Measurements from ENCODE around the gene CERS6.
A peak's percentile ranks its signal among the peaks of the same experiment; 100 is the strongest.

Gene CERS6

DNA sequence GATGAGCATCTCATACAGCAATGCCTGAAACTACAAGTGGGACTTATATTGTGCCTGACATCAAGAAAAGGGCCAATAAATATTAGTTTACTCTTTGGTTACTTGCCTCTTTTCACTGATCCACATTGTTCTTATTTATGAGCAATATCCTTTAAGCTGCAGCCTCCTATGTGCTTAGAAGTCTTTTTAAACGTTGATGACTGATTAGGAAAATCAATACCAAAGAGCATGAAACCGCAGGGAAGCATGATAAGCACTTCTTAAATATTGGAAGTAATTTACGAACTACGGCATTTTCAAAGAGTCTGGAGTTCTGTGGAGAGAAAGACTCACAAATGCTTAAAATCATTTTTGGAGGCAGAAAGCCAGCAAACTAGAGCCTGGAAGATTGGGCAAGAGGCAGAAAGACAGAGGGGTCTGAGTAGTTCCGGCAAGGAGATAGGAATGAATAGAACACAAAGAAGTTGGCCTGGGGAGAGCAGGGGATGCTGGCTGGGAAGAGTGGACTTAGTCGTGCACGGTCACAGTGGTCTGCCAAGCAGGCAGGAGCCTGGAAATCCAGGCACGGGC, 223.8 kb downstream of the CERS6 start:
- DNase-seq: no peak

DNA sequence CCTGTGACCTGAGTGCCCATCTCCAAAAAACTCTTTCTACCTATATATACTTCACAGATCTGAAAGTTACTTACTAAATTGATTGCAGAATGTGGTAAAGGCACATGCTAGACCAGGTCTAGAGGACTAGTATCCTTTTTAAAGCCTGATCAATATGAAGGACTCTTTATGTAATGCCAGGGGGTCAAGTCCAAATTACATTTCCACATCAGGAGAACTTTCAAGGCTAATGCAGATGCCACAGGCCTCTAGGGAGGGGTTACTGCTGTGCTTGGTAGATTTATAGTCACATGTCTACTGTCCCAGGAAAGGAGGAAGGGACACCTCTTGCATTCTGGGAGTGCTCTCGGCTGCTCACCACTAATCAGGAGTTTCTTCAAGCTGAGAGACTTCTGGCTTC, 227.9 kb downstream of the CERS6 start:
- no peak for DNase-seq

DNA sequence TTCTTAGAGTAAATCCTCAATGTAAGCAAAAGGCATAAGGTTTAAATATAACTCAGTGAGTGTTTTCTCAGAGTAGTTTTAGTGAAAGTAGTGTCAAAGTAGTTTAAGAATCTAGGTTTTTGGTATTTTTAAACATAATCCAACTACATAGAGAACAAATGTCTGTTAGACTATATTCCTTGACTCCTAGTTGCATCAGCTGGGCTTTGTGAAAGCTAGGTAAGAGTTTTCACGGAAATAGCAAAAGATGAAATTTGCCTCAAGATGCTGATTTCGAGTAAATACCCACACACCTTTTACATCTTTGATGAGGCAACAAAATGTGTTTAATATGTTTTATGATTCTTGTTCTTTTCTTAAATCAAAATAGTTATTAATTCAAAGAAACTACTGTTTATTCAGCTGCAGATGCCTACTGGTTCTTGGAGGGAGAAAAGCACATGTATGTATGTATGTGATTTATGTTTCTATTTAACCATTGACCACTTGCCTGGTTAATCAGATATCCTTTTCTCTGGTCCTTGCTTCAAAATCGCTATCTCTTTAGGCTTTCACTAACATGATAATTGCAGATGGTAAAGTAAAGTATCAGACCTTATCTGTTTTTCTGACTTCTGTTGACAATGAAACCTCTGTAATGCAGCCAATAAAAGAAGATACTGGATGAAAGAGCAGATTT, 229.0 kb downstream of the CERS6 start:
- no peak for DNase-seq

DNA sequence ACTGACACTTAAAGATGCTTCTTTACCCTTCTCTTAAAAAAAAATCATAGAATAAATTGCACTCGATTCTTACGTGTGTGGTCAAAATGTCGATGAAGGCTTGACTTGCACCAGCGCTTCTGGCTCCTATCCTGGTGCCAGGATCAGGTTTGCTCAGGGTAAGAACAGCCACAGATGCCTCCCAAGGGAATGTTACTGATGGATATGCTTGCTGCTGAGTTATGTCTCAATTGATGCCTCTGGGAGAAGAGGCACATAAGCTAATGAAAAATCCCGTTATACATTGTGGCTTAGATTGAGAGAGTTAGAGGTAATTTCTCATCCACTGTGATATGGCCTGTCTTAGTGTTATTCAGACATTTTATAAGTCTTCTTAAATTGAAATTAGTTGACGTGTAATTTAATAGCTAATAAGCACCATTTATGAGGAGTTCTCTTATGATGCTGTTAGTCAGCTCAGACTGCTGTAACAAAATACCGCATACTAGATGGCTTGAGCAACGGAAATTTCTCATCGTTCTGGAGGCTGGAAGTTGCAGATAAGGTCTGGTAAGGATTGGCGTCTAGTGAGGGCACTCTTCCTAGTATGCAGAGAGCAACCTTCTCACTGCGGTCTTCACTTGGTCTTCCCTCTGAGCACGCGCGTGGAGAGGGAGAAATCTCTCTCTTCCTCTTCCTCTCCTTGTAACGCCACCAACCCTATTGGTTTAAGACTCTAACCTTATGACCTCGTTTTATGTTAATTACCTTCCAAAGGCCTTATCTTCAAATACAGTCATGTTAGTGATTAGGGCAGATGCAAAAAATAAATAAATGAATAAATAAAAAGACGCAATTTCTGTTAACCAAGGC, 229.8 kb downstream of the CERS6 start:
- DNase-seq: no peak

- no peak for DNase-seq
These were observed 230.6 kb downstream of the CERS6 start for GRCh38 chr2:168686452-168687191.

- DNase-seq: no peak
These were observed 231.2 kb downstream of the CERS6 start for GRCh38 chr2:168687314-168687713.

DNA sequence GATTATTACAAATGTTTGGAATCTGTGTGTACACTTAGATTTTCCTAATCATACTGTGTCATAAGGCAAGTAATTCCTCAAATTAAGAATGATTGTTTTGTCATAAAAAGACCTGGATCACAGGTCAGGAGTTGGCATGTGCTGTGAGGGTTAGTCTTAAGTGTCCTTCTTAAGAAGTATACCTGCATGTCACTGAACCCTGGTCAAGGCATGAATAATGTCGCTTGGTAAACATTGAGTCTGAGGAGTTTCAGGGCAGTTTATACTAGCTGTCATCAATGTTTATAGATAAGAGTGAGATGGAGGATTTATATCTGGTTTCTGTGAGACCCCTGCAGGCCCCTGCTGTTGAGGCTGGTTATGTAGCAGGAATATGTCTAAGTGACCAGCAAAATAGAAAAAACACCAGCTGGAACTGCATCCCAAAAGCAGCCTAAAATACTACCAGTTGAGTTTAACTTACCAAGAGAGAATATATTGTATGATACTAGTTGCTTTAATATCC, 234.4 kb downstream of the CERS6 start:
- no peak for DNase-seq

GRCh38 chr2:168691221-168691620, 235.1 kb downstream of the CERS6 start:
- DNase-seq: no peak

DNA sequence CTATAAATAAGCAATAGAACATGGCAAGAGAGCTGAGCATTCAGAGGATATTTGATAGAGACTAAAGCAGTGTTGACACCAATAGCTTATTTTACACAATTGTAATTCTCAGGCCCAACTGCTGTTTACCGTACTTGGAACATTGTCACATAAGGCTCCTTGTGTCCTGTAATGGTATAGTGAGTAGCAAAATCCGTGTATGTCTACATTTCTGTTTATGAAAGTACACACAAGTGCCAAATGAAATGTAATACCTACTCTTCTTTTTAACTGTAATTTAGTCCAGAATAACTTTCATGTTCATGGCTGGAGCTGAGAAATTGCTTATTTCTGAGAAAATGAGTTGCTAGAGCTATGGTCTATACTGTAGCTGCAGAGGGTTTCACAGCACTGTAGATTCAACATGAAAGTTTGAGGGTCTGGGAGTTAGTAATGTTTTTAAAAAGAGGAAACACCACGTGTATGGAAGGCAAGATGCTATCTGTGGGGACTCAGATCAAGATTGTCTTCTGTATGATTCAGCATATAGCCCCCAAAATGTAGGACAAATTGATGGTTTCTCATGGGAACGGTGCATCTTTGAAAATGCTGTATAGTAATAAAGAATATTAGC, 236.2 kb downstream of the CERS6 start:
- no peak for DNase-seq

DNA sequence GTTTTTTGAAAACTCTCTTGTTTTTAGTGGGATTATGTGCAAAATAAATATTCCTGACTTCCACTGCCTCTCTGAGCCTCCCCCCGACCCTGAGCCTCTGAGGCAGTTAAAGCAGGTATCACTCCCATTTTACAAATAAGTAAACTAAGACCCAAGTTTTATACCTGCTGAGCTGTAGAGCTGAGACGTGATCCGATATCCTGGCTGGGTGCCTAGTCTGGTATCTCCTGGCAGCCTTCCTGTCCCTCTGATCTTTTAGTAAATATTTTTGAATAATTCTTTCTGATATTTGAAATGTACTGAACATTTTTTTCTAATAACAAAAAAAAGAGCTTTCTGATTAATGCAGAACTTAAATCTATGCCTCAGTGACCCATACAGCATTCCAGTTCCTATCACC, 238.1 kb downstream of the CERS6 start:
- DNase-seq: no peak

GRCh38 chr2:168694866-168695265, 238.8 kb downstream of the CERS6 start:
- no peak for DNase-seq

DNA sequence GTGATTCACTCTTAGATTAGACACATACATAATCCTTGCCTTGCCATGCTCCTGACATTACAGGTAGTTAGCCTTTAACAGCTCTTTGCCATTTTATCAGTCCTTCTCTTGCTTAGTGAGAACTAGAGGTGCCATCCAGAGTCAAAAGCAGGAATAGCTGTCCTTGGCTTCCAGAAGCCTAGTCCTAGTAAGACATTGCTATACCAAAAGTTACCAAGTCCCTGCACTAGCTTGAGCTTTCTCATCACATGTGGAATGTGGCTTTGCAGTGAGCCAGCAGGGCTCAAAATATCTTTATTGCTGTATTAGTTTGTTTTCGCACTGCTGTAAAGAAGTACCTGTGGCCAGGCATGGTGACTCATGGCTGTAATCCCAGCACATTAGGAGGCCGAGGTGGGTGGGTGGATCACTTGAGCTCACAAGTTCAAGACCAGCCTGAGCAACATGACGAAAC, 241.6 kb downstream of the CERS6 start:
- no peak for DNase-seq

DNA sequence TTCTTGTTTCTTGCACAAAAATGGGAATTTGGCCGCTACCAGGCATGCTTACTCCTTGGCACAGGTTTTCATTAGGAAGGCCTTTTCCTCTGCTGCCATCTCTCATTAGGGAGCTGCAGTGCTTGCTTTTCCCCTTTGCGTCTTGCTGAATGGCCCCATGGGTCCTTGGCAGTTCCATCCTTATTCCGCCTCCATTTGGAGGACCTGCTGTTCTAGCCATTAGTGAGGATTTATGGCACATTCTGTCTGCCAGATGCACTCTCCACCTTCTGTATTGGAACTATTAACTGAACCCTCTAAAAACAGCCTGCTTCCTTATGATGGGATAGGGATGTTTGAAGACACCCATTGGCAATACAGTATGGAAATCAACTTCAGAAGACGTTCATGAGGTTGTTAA, 242.9 kb downstream of the CERS6 start:
- no peak for DNase-seq

DNA sequence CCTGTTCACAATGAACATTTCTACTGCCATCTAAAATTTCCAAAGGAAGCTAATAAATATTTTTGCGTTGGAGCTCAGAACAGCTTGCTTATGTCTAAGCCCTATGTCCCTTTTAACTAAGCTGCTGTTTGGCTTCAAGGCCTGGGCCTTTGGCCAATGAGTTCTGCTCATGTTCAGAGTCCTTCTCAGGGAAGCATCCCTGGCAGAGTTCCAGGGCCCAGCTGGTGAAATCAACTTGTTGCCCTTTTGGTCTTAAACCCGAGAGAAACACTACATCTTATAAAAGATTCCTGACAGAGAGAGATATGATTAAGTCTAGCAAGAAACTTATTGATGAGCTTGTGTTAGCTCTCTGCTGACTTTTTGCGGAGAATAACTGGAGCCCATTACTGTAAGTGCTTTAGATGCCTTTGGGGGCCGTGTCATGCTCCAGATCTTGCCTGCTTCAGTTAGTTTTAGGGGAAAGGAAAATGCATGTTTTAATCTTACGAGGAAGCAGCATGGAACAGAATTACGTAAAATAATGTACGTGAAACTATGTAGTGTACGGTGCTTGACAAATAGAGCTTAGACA, 243.9 kb downstream of the CERS6 start:
- peak; percentile 40 for DNase-seq

- no peak for DNase-seq
These were observed 244.7 kb downstream of the CERS6 start for GRCh38 chr2:168700615-168701245.

DNA sequence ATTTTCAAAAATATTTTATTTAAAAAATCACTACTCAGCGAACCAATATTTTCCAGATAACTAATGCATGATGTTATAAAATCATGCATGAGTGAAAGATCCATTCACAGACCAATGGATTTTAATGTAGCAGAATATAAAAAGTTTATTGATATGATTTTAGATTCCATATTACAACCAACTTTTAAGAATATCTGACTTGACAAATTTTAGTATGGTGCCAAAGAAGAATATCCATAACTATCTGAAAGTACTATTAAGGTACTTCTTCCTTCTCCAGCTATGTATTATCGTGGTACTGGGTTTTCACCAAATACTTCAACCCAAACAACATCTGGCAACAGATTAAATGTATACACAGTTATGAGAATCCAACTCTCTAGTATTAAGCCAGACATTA, 246.5 kb downstream of the CERS6 start:
- no peak for DNase-seq

- DNase-seq: no peak
These were observed 247.9 kb downstream of the CERS6 start for GRCh38 chr2:168703926-168704325.

- DNase-seq: no peak
These were observed 249.7 kb downstream of the CERS6 start for GRCh38 chr2:168705534-168706470.

- no peak for DNase-seq
These were observed 250.7 kb downstream of the CERS6 start for GRCh38 chr2:168706806-168707205.

- DNase-seq: no peak
These were observed 252.0 kb downstream of the CERS6 start for GRCh38 chr2:168708080-168708479.

All from RPMI8226 (cell line).